Calu3 (cell line): ENCODE results near the gene DNAAF1. TPM values are rescaled to one million over a fixed set of nuclear protein-coding genes. Genes with fewer than 3 reads are reported as not detected.

Source experiments
- BruUV-seq: library from RNA; stranded (reverse); fragments of 400-500 nt; replicated peaks from 2 replicates; lab custom pipeline; 2021; lab: Mats Ljungman, UMichigan
- CTCF ChIA-PET: fragments of 300-600 bp; sonication (Branson Sonifier 250); formaldehyde crosslinking; loops from one replicate; lab custom pipeline; 2022; ENCODE audit warnings: antibody characterized with exemption; lab: Charles Lee
- DNase-seq: peaks from one replicate; pipeline ENCODE4 v3.0.0; 2022
- H3K27ac Mint-ChIP-seq: one replicate; pipeline ENCODE4 v1.8.0; 2022; ENCODE audit warnings: mixed read lengths; ENCODE audit not compliant: unreplicated experiment
- H3K27me3 Mint-ChIP-seq: one replicate; pipeline ENCODE4 v1.8.0; 2022; ENCODE audit warnings: mixed read lengths; ENCODE audit not compliant: unreplicated experiment
- H3K36me3 Mint-ChIP-seq: one replicate; pipeline ENCODE4 v1.8.0; 2022; ENCODE audit warnings: mild to moderate bottlenecking, moderate library complexity, mixed read lengths; ENCODE audit not compliant: insufficient read depth, unreplicated experiment
- H3K4me1 Mint-ChIP-seq: one replicate; pipeline ENCODE4 v1.8.0; 2022; ENCODE audit warnings: mild to moderate bottlenecking, low read depth, mixed read lengths; ENCODE audit not compliant: unreplicated experiment
- H3K4me3 Mint-ChIP-seq: one replicate; pipeline ENCODE4 v1.8.0; 2022; ENCODE audit warnings: mild to moderate bottlenecking, low read depth, moderate library complexity, mixed read lengths; ENCODE audit not compliant: unreplicated experiment
- H3K9me3 Mint-ChIP-seq: one replicate; pipeline ENCODE4 v1.8.0; 2022; ENCODE audit warnings: low read depth, mixed read lengths; ENCODE audit not compliant: unreplicated experiment
- intact Hi-C: fragments of 100-400 bp; cut with micrococcal nuclease; formaldehyde crosslinking; loops from one replicate; pipeline ENCODE4 v1.10.0; 2022; ENCODE audit not compliant: unreplicated experiment
- total RNA-seq: library from RNA; stranded (reverse); gene quantifications from 2 replicates; pipeline ENCODE4 v1.2.3, GENCODE V29; 2022
- TF ChIP-seq, protein P1 (sequence below): fragments of 200-600 bp; IDR thresholded peaks from one replicate; pipeline ENCODE4 v1.8.0; 2022; ENCODE audit warnings: antibody characterized with exemption; ENCODE audit not compliant: unreplicated experiment

The DNAAF1 gene
- total RNA-seq, 1 experiment from 2014 or later = not detected

DNA sequence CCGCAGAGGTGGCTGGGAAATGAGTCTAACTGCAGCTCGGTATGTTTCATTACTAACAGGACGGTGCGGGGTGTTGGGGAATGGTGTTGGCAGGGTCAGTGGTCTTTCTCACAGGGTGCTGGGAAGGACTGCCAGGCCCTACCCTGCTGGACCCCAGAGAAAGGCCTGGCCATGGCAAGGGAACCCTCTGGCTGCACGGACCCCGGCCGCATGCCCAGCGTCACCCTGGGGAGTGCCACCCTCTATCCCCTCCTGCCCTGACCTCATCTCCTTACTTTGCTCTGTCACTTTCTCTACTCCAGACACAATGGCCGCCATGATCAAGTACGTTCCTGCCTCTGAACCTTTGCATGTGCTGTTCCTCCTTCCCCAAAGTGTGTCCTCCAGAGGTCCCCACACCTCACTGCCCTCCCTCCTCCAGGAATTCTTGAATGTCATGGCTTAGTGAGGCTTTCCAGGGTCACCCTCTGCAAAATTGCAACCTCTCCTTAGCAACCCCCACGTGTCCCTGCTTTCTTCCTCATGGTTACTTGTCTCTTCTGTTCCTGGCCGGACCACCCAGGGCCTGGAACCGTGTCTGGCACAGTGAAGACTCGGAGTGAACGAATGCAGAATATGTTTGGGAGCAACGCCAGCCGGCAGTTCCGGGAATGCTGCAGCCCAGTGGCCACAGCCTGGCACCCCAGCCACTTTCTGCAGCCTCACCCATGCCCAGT lies 61.0 kb downstream of the DNAAF1 start:
- H3K9me3 Mint-ChIP-seq = no peaks in the 10 kb centered on the region
- no peak overlapping the region for H3K4me3 Mint-ChIP-seq
- H3K4me1 Mint-ChIP-seq = no peaks in the 10 kb centered on the region
- no TSS peak for BruUV-seq
- intact Hi-C loops = no loop called here
- no peak for DNase-seq
- H3K36me3 Mint-ChIP-seq = no peaks in the 10 kb centered on the region
- H3K27me3 Mint-ChIP-seq = peaks cover 48% of the 10 kb centered on the region
- TF ChIP-seq, protein P1, sequence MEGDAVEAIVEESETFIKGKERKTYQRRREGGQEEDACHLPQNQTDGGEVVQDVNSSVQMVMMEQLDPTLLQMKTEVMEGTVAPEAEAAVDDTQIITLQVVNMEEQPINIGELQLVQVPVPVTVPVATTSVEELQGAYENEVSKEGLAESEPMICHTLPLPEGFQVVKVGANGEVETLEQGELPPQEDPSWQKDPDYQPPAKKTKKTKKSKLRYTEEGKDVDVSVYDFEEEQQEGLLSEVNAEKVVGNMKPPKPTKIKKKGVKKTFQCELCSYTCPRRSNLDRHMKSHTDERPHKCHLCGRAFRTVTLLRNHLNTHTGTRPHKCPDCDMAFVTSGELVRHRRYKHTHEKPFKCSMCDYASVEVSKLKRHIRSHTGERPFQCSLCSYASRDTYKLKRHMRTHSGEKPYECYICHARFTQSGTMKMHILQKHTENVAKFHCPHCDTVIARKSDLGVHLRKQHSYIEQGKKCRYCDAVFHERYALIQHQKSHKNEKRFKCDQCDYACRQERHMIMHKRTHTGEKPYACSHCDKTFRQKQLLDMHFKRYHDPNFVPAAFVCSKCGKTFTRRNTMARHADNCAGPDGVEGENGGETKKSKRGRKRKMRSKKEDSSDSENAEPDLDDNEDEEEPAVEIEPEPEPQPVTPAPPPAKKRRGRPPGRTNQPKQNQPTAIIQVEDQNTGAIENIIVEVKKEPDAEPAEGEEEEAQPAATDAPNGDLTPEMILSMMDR = no peak
- CTCF ChIA-PET = interaction anchor here (1.2 kb wide), 1 partner anchor 19 kb away, joined by 3 read pairs; the partner anchor contains the start of gene TAF1C
- no peak overlapping the region for H3K27ac Mint-ChIP-seq

DNA sequence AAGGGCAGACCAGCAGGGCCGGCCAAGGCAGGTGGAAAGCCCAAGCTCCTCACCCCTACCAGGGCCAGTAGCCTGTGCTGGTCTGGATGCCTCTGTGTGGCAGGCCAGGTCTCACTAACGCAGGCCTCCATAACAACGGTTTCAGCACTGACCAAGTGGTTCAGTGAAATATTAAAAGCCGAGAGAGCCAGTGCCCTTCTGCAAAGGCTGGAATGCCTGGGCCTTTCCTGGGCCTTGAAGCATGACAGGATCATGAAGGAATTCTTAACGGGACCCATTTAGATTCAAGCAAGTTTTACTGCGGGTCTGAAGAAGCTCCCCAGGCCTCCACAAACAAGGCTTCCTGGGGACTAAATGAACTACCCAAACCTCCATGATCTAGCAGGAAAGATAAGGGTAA lies 62.1 kb downstream of the DNAAF1 start:
- H3K4me1 Mint-ChIP-seq = no peaks in the 10 kb centered on the region
- no peak for DNase-seq
- no peak overlapping the region for H3K4me3 Mint-ChIP-seq
- no peak overlapping the region for H3K27ac Mint-ChIP-seq
- H3K36me3 Mint-ChIP-seq = no peaks in the 10 kb centered on the region
- CTCF ChIA-PET = no interaction called here
- no TSS peak for BruUV-seq
- TF ChIP-seq, protein P1 = no peak
- intact Hi-C loops = no loop called here
- no peaks in the 10 kb centered on the region for H3K9me3 Mint-ChIP-seq
- H3K27me3 Mint-ChIP-seq = peaks cover 51% of the 10 kb centered on the region

- CTCF ChIA-PET = interaction anchor here (0.6 to 1.1 kb wide), 2 partner anchors 8 to 883 kb away, joined by 3 to 4 read pairs; no protein-coding TSS in a partner anchor
- H3K36me3 Mint-ChIP-seq = no peaks in the 10 kb centered on the region
- H3K27ac Mint-ChIP-seq = no peak overlapping the region
- no peaks in the 10 kb centered on the region for H3K4me1 Mint-ChIP-seq
- TF ChIP-seq, protein P1 = no peak
- H3K9me3 Mint-ChIP-seq = no peaks in the 10 kb centered on the region
- no peak for DNase-seq
- BruUV-seq = no TSS peak
- intact Hi-C loops = no loop called here
- H3K4me3 Mint-ChIP-seq = no peak overlapping the region
- peaks cover 51% of the 10 kb centered on the region for H3K27me3 Mint-ChIP-seq
Observed at GRCh38 chr16:84207879-84208278, 62.8 kb downstream of the DNAAF1 start.

DNA sequence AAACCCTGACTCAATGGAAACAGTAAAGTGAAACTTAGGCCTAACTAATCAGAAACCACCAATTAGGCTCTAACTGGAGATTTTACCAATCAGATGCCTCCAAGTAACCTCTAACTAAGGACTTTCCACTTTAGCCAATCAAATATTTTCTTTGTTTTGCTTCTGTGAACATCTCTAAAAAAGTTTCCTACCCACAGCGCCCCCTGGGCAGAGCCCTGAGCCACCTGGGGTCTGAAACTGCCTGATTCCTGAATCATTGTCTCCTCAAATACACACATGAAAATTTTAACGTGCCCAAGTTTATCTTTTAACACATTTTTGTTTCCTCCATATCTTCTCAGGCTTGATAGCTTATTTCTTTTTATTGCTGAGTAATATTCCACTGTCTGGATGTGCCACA lies 64.9 kb downstream of the DNAAF1 start:
- Mint-ChIP-seq H3K27me3 (peaks cover 46% of the 10 kb centered on the region), H3K36me3 (no peaks in the 10 kb centered on the region), H3K27ac (no peak overlapping the region), H3K9me3 (no peaks in the 10 kb centered on the region), H3K4me1 (no peaks in the 10 kb centered on the region), H3K4me3 (no peak overlapping the region)
- DNase-seq = no peak
- CTCF ChIA-PET = interaction anchor here (0.6 to 0.7 kb wide), 2 partner anchors 141 to 385 kb away, joined by 4 to 6 read pairs; no protein-coding TSS in a partner anchor
- TF ChIP-seq, protein P1 = no peak
- intact Hi-C loops = no loop called here
- no TSS peak for BruUV-seq
